Thyroid gland (tissue), 4 donors: ENCODE measurements around the gene PLCB4.

Experiments used
- POLR2A ChIP-seq, 2 donors: fragments of 450-650 bp; IDR thresholded peaks; one replicate each; pipeline ENCODE4 v1.6.1; 2017; ENCODE audit warnings: antibody characterized with exemption in 2 of 2, mild to moderate bottlenecking in 2 of 2, moderate library complexity in 1 of 2
- TF ChIP-seq, protein P1 (sequence below), 6 experiments: fragments of 200-600 bp in 3 of 6; fragments of 450-650 bp in 3 of 6; sonication (generic) in 3 of 6; IDR thresholded peaks; one replicate each; pipeline ENCODE4 v1.5.1; 2016 to 2019; ENCODE audit warnings: antibody characterized with exemption in 6 of 6, mild to moderate bottlenecking in 2 of 6, inconsistent platforms in 1 of 6, moderate library complexity in 1 of 6

DNA sequence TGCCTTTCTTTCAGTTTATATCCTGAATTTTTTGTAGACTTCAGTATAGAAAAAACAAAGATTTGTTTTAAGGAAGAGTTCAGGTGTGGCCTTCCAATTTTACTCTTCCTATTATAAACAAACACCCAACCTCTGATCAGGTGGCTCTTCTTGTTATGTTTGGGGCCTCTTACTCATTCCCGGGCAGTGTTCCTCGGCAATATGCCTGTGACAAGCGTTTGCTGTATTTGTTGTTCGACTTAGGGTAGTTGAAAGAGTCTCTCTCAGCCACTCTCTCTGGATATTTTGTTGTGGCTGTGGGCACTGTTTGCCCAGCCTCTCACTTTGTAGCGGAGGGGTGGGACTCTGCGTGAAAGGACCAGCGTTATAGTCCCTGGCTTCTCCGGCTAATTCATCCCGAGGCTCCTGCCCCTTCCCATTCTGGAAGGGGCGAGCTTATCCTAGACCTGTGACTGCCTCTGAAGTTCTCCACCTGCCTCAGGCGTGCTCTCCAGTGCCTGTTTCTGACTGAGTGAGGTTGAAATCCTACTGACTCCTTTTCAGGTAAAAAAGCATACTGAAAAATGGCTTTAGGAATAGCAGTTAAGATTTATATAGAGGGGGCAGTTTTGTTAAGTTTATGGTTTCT lies 97.4 kb downstream of the PLCB4 start:
- TF ChIP-seq, protein P1, sequence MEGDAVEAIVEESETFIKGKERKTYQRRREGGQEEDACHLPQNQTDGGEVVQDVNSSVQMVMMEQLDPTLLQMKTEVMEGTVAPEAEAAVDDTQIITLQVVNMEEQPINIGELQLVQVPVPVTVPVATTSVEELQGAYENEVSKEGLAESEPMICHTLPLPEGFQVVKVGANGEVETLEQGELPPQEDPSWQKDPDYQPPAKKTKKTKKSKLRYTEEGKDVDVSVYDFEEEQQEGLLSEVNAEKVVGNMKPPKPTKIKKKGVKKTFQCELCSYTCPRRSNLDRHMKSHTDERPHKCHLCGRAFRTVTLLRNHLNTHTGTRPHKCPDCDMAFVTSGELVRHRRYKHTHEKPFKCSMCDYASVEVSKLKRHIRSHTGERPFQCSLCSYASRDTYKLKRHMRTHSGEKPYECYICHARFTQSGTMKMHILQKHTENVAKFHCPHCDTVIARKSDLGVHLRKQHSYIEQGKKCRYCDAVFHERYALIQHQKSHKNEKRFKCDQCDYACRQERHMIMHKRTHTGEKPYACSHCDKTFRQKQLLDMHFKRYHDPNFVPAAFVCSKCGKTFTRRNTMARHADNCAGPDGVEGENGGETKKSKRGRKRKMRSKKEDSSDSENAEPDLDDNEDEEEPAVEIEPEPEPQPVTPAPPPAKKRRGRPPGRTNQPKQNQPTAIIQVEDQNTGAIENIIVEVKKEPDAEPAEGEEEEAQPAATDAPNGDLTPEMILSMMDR (IDR thresholded peaks at IDR 0.05): no peak
- TF ChIP-seq POLR2A (IDR thresholded peaks at IDR 0.05): peak in 1 of 2 donors; percentile 67
